DOHH2 (cell line): ENCODE results near the gene HIBCH.

ENCODE experiments used
- H3F3A ChIP-seq: fragments of 200-600 bp; sonication (generic), shearing (Covaris generic); 2 replicates; pipeline ENCODE4 v1.6.0; 2016; ENCODE audit warnings: antibody characterized with exemption, mild to moderate bottlenecking; ENCODE audit not compliant: control insufficient read depth, insufficient read depth
- H3K27ac ChIP-seq: fragments of 200-600 bp; sonication (generic); 2 replicates; pipeline ENCODE4 v1.5.1; 2014; ENCODE audit warnings: low read depth, mild to moderate bottlenecking, low read length, moderate library complexity
- H3K27me3 ChIP-seq: fragments of 200-600 bp; sonication (generic); 2 replicates; pipeline ENCODE4 v1.6.1; 2014; ENCODE audit warnings: mild to moderate bottlenecking, low read length, mixed read lengths; ENCODE audit not compliant: control insufficient read depth
- H3K36me3 ChIP-seq: fragments of 200-600 bp; sonication (generic); 2 replicates; pipeline ENCODE4 v1.6.1; 2014; ENCODE audit warnings: mild to moderate bottlenecking, low read length, moderate library complexity, mixed read lengths; ENCODE audit not compliant: control insufficient read depth
- H3K4me1 ChIP-seq: fragments of 200-600 bp; sonication (generic); 2 replicates; pipeline ENCODE4 v1.6.1; 2014; ENCODE audit warnings: mild to moderate bottlenecking, low read length, mixed read lengths; ENCODE audit not compliant: control insufficient read depth
- H3K4me2 ChIP-seq: fragments of 200-600 bp; sonication (generic); 2 replicates; pipeline ENCODE4 v1.6.0; 2014; ENCODE audit warnings: mild to moderate bottlenecking, low read length, moderate library complexity
- H3K4me3 ChIP-seq: fragments of 200-600 bp; sonication (generic); 2 replicates; pipeline ENCODE4 v1.5.1; 2014; ENCODE audit warnings: mild to moderate bottlenecking, low read length, mixed read lengths
- H3K79me2 ChIP-seq: fragments of 200-600 bp; sonication (generic); 2 replicates; pipeline ENCODE4 v1.6.1; 2014; ENCODE audit warnings: mild to moderate bottlenecking, low read length, mixed read lengths; ENCODE audit not compliant: control insufficient read depth
- H3K9me2 ChIP-seq: fragments of 200-600 bp; sonication (generic); replicated peaks from 2 replicates; pipeline ENCODE4 v1.6.1; 2014; ENCODE audit warnings: mild to moderate bottlenecking, low read length, mixed read lengths; ENCODE audit not compliant: control insufficient read depth
- H3K9me3 ChIP-seq: fragments of 200-600 bp; sonication (generic); 2 replicates; pipeline ENCODE4 v1.6.1; 2014; ENCODE audit warnings: antibody characterized with exemption, low read length, mixed read lengths; ENCODE audit not compliant: control insufficient read depth, insufficient read depth
- H4K20me1 ChIP-seq: fragments of 200-600 bp; sonication (generic); 2 replicates; pipeline ENCODE4 v1.6.0; 2014; ENCODE audit warnings: low read depth, mild to moderate bottlenecking, antibody characterized with exemption, low read length, moderate library complexity; ENCODE audit not compliant: control insufficient read depth, insufficient read depth
- CTCF ChIP-seq: fragments of 200-600 bp; sonication (generic); IDR thresholded peaks from one replicate; pipeline ENCODE4 v1.5.1; 2014; ENCODE audit warnings: antibody characterized with exemption, mild to moderate bottlenecking, low read depth, low read length; ENCODE audit not compliant: poor library complexity, severe bottlenecking
- EZH2phosphoT487 ChIP-seq: fragments of 200-600 bp; sonication (generic); IDR thresholded peaks from 2 replicates; pipeline ENCODE4 v1.6.1; 2017; ENCODE audit warnings: borderline replicate concordance, mild to moderate bottlenecking, antibody characterized with exemption, low read length, moderate library complexity, mixed read lengths

The HIBCH gene

GRCh38 chr2:190219186-190219585 is 100.4 kb downstream of the HIBCH start:
- Histone ChIP-seq H3K9me3 (no peaks in the 10 kb centered on the region), H3K27me3 (no peaks in the 10 kb centered on the region), H3K4me1 (peaks cover 21% of the 10 kb centered on the region), H3K4me3 (no peak overlapping the region), H3K79me2 (no peaks in the 10 kb centered on the region), H4K20me1 (no peaks in the 10 kb centered on the region), H3K9me2 (no peaks in the 10 kb centered on the region), H3K36me3 (peaks cover 2% of the 10 kb centered on the region; the same call in 1 of the 2 replicates), H3K27ac (no peak overlapping the region), H3F3A (0 out of 2 replicates have a peak, but pooled peaks cover 3% of the 10 kb centered on the region), H3K4me2 (no peak overlapping the region)
- no peak for TF ChIP-seq EZH2phosphoT487
- TF ChIP-seq CTCF = no peak

- Histone ChIP-seq H3K4me2 (no peak overlapping the region), H3K79me2 (no peaks in the 10 kb centered on the region), H3K27ac (no peak overlapping the region), H3K4me1 (peaks cover 21% of the 10 kb centered on the region), H4K20me1 (no peaks in the 10 kb centered on the region), H3K9me3 (no peaks in the 10 kb centered on the region), H3K4me3 (no peak overlapping the region), H3K27me3 (no peaks in the 10 kb centered on the region), H3K9me2 (no peaks in the 10 kb centered on the region), H3F3A (0 out of 2 replicates have a peak, but pooled peaks cover 3% of the 10 kb centered on the region), H3K36me3 (no peaks in the 10 kb centered on the region)
- TF ChIP-seq EZH2phosphoT487 (no peak), CTCF (no peak)
Measured at GRCh38 chr2:190217616-190218015, 102.0 kb downstream of the HIBCH start.

GRCh38 chr2:190216829-190217228 is 102.8 kb downstream of the HIBCH start:
- peak overlapping the region; percentile 18 for H3K4me2 ChIP-seq
- peaks cover 21% of the 10 kb centered on the region for H3K4me1 ChIP-seq
- H3K27me3 ChIP-seq = no peaks in the 10 kb centered on the region
- H3K4me3 ChIP-seq = no peak overlapping the region
- H3K79me2 ChIP-seq = no peaks in the 10 kb centered on the region
- no peaks in the 10 kb centered on the region for H3K9me2 ChIP-seq
- H3K9me3 ChIP-seq = no peaks in the 10 kb centered on the region
- TF ChIP-seq CTCF (no peak), EZH2phosphoT487 (no peak)
- H4K20me1 ChIP-seq = no peaks in the 10 kb centered on the region
- H3K27ac ChIP-seq = no peak overlapping the region
- 0 out of 2 replicates have a peak, but pooled peaks cover 3% of the 10 kb centered on the region for H3F3A ChIP-seq
- peaks cover 2% of the 10 kb centered on the region; the same call in 1 of the 2 replicates for H3K36me3 ChIP-seq

- H4K20me1 ChIP-seq = no peaks in the 10 kb centered on the region
- no peaks in the 10 kb centered on the region for H3K79me2 ChIP-seq
- peak overlapping the region; percentile 18; the same call in 1 of the 2 replicates for H3K4me2 ChIP-seq
- H3K27ac ChIP-seq = no peak overlapping the region
- no peak for TF ChIP-seq CTCF
- no peak for TF ChIP-seq EZH2phosphoT487
- no peaks in the 10 kb centered on the region for H3K27me3 ChIP-seq
- 0 out of 2 replicates have a peak, but pooled peaks cover 3% of the 10 kb centered on the region for H3F3A ChIP-seq
- peaks cover 4% of the 10 kb centered on the region; the same call in 1 of the 2 replicates for H3K36me3 ChIP-seq
- H3K9me2 ChIP-seq = no peaks in the 10 kb centered on the region
- peaks cover 27% of the 10 kb centered on the region for H3K4me1 ChIP-seq
- no peak overlapping the region for H3K4me3 ChIP-seq
- no peaks in the 10 kb centered on the region for H3K9me3 ChIP-seq
Measured at GRCh38 chr2:190215620-190216019, 104.0 kb downstream of the HIBCH start.
